CD4-positive, CD25-positive, alpha-beta regulatory T cell (primary cell): ENCODE results near the gene PNPT1. TPM values are rescaled to one million over a fixed set of nuclear protein-coding genes. Genes with fewer than 3 reads are reported as not detected.
"Not testable (repeated sequence)": the region's sequence is repeated elsewhere in the genome, so short reads cannot be mapped to it uniquely, and the experiment has no call there.

Experiments used
- ATAC-seq, 2 donors: fragments of 150-1000 bp; cut with Tn5 transposase; one replicate each; pipeline ENCODE4 v1.10.0; 2021; ENCODE audit warnings: low read depth in 2 of 2, moderate number of reproducible peaks in 2 of 2, moderate library complexity in 1 of 2
- DNase-seq, 3 donors: peaks; one replicate each; pipeline versions ENCODE4 v3.0.0 to v3.0.0-alpha.2; 2012 to 2022; ENCODE audit warnings: mixed read lengths in 1 of 3
- H3K27ac ChIP-seq: one replicate; pipeline ENCODE4 v1.7.0; 2013; ENCODE audit warnings: mild to moderate bottlenecking, low read length; ENCODE audit not compliant: insufficient read depth, poor library complexity, severe bottlenecking
- H3K27me3 ChIP-seq: one replicate; pipeline ENCODE4 v1.7.0; 2013; ENCODE audit warnings: low read length; ENCODE audit not compliant: control insufficient read depth, insufficient read depth
- H3K36me3 ChIP-seq: one replicate; pipeline ENCODE4 v1.7.0; 2013; ENCODE audit warnings: mild to moderate bottlenecking, low read length, moderate library complexity; ENCODE audit not compliant: control insufficient read depth, insufficient read depth
- H3K4me1 ChIP-seq: 2 replicates; pipeline ENCODE4 v1.7.0; 2013; ENCODE audit warnings: mild to moderate bottlenecking, low read length; ENCODE audit not compliant: insufficient read depth, control insufficient read depth, poor library complexity, severe bottlenecking
- H3K4me3 ChIP-seq: one replicate; pipeline ENCODE4 v1.7.0; 2013; ENCODE audit warnings: low read depth, mild to moderate bottlenecking, low read length, moderate library complexity
- H3K9me3 ChIP-seq, 2 experiments: 1 replicate in 1 of 2; 2 replicates in 1 of 2; pipeline ENCODE4 v1.7.0; 2013; ENCODE audit warnings: low read length in 2 of 2, mild to moderate bottlenecking in 1 of 2, moderate library complexity in 1 of 2; ENCODE audit not compliant: control insufficient read depth in 2 of 2
- H3K27ac Mint-ChIP-seq, 3 donors: one replicate each; pipeline ENCODE4 v1.8.0; 2020 to 2022; ENCODE audit warnings: mild to moderate bottlenecking in 3 of 3, mixed read lengths in 3 of 3, moderate library complexity in 2 of 3
- H3K27me3 Mint-ChIP-seq: one replicate; pipeline ENCODE4 v1.8.0; 2022; ENCODE audit warnings: mild to moderate bottlenecking, mixed read lengths
- H3K36me3 Mint-ChIP-seq: one replicate; pipeline ENCODE4 v1.8.0; 2020; ENCODE audit warnings: mixed read lengths
- H3K4me1 Mint-ChIP-seq, 4 donors: one replicate each; pipeline ENCODE4 v1.8.0; 2020 to 2022; ENCODE audit warnings: mixed read lengths in 4 of 4, mild to moderate bottlenecking in 1 of 4
- H3K4me3 Mint-ChIP-seq, 4 donors: one replicate each; pipeline ENCODE4 v1.8.0; 2020 to 2022; ENCODE audit warnings: mild to moderate bottlenecking in 4 of 4, mixed read lengths in 4 of 4, moderate library complexity in 3 of 4
- H3K9me3 Mint-ChIP-seq, 7 donors: one replicate each; pipeline ENCODE4 v1.8.0; 2020 to 2022; ENCODE audit warnings: mixed read lengths in 7 of 7, mild to moderate bottlenecking in 3 of 7, moderate library complexity in 2 of 7
- polyA plus RNA-seq, 4 donors: library from polyadenylated mRNA; unstranded; fragments of 300-500 nt; fragmentation: Illumina TruSeq; gene quantifications; one replicate each; pipeline ENCODE4 v1.2.3, GENCODE V29; 2021
- total RNA-seq: library from RNA; stranded (reverse); gene quantifications from one replicate; pipeline ENCODE4 v1.2.3, GENCODE V29; 2022

Gene PNPT1
- 14.3 TPM for total RNA-seq
- polyA plus RNA-seq: 10 to 100 TPM; 15.9 to 20.0 (median 17.9) TPM

GRCh38 chr2:55693181-55694125 is at the start of gene PNPT1:
Gene PNPT1, minus strand, starts transcription at chr2:55693844. Its CDS starts 21 bp downstream, at chr2:55693823.
- Histone ChIP-seq H3K27me3 (no peaks in the 10 kb centered on the region), H3K9me3 (no peaks in the 10 kb centered on the region), H3K4me1 (peaks cover 16% of the 10 kb centered on the region), H3K27ac (peak within 1 kb of the TSS; percentile 39), H3K4me3 (peak within 1 kb of the TSS; percentile 95), H3K36me3 (peaks cover under 1% of the 10 kb centered on the region)
- Mint-ChIP-seq H3K27me3 (no peaks in the 10 kb centered on the region), H3K4me1 (peaks cover 26 to 47% (median 33%) of the 10 kb centered on the region in 4 donors), H3K4me3 (peak within 1 kb of the TSS; percentile 93 to 98 (median 96)), H3K27ac (peak within 1 kb of the TSS; percentile 96 to 98 (median 97)), H3K36me3 (peaks cover 7% of the 10 kb centered on the region), H3K9me3 (no peaks in the 10 kb centered on the region)
- DNase-seq (peak; percentile 83 to 96 (median 90)), ATAC-seq (peak; percentile 100)

- Mint-ChIP-seq H3K36me3 (no peaks in the 10 kb centered on the region), H3K27me3 (peaks cover 5% of the 10 kb centered on the region), H3K4me1 (no peaks in the 10 kb centered on the region), H3K9me3 (peaks cover 0 to 2% (median 0%) of the 10 kb centered on the region in 7 donors), H3K4me3 (no peak overlapping the region), H3K27ac (no peak overlapping the region)
- Histone ChIP-seq H3K27ac (no peak overlapping the region), H3K36me3 (no peaks in the 10 kb centered on the region), H3K4me3 (no peak overlapping the region), H3K27me3 (peaks cover 6% of the 10 kb centered on the region), H3K9me3 (no peaks in the 10 kb centered on the region), H3K4me1 (no peaks in the 10 kb centered on the region)
- DNase-seq: no peak
- ATAC-seq: no peak
Measured at GRCh38 chr2:55742996-55743395, 49.4 kb upstream of the PNPT1 start.

- H3K4me1 Mint-ChIP-seq, DNase-seq, H3K9me3 Mint-ChIP-seq, H3K9me3 ChIP-seq, H3K27ac ChIP-seq, H3K27ac Mint-ChIP-seq, H3K36me3 ChIP-seq, H3K27me3 ChIP-seq, ATAC-seq, H3K27me3 Mint-ChIP-seq, H3K36me3 Mint-ChIP-seq, H3K4me3 Mint-ChIP-seq, H3K4me3 ChIP-seq, H3K4me1 ChIP-seq: not testable (repeated sequence)
Measured at GRCh38 chr2:55736019-55736536, 42.4 kb upstream of the PNPT1 start.

- peaks cover 8% of the 10 kb centered on the region for H3K27me3 Mint-ChIP-seq
- no peaks in the 10 kb centered on the region for H3K9me3 ChIP-seq
- no peaks in the 10 kb centered on the region for H3K36me3 Mint-ChIP-seq
- H3K4me1 ChIP-seq: no peaks in the 10 kb centered on the region
- H3K27me3 ChIP-seq: no peaks in the 10 kb centered on the region
- H3K4me3 ChIP-seq: no peak overlapping the region
- H3K27ac ChIP-seq: no peak overlapping the region
- H3K4me3 Mint-ChIP-seq: no peak overlapping the region
- no peaks in the 10 kb centered on the region for H3K36me3 ChIP-seq
- no peak overlapping the region for H3K27ac Mint-ChIP-seq
- DNase-seq: no peak
- no peaks in the 10 kb centered on the region for H3K9me3 Mint-ChIP-seq
- H3K4me1 Mint-ChIP-seq: no peaks in the 10 kb centered on the region
- ATAC-seq: no peak
Measured at GRCh38 chr2:55734726-55735125, 41.1 kb upstream of the PNPT1 start.

GRCh38 chr2:55733335-55733734 is 39.7 kb upstream of the PNPT1 start:
- H3K27me3 Mint-ChIP-seq: peaks cover 8% of the 10 kb centered on the region

GRCh38 chr2:55732854-55733253 is 39.2 kb upstream of the PNPT1 start:
- Mint-ChIP-seq H3K4me3 (no peak overlapping the region), H3K36me3 (no peaks in the 10 kb centered on the region), H3K4me1 (no peaks in the 10 kb centered on the region), H3K27me3 (peaks cover 8% of the 10 kb centered on the region), H3K9me3 (no peaks in the 10 kb centered on the region), H3K27ac (no peak overlapping the region)
- Histone ChIP-seq H3K4me3 (no peak overlapping the region), H3K36me3 (no peaks in the 10 kb centered on the region), H3K27me3 (no peaks in the 10 kb centered on the region), H3K27ac (no peak overlapping the region), H3K9me3 (no peaks in the 10 kb centered on the region), H3K4me1 (no peaks in the 10 kb centered on the region)
- no peak for ATAC-seq
- DNase-seq: no peak

More at GRCh38 chr2:55733335-55733734, 39.7 kb upstream of the PNPT1 start:
- DNase-seq (no peak), ATAC-seq (no peak)
- H3K36me3 Mint-ChIP-seq: no peaks in the 10 kb centered on the region
- H3K9me3 Mint-ChIP-seq: no peaks in the 10 kb centered on the region
- Histone ChIP-seq H3K9me3 (no peaks in the 10 kb centered on the region), H3K36me3 (no peaks in the 10 kb centered on the region), H3K4me3 (no peak overlapping the region), H3K27ac (no peak overlapping the region), H3K27me3 (no peaks in the 10 kb centered on the region), H3K4me1 (no peaks in the 10 kb centered on the region)
- no peaks in the 10 kb centered on the region for H3K4me1 Mint-ChIP-seq
- no peak overlapping the region for H3K27ac Mint-ChIP-seq
- H3K4me3 Mint-ChIP-seq: no peak overlapping the region

GRCh38 chr2:55729136-55729685 is 35.6 kb upstream of the PNPT1 start:
- DNase-seq (no peak), ATAC-seq (no peak)
- Histone ChIP-seq H3K27ac (no peak overlapping the region), H3K4me1 (no peaks in the 10 kb centered on the region), H3K9me3 (no peaks in the 10 kb centered on the region), H3K4me3 (no peak overlapping the region), H3K36me3 (no peaks in the 10 kb centered on the region), H3K27me3 (no peaks in the 10 kb centered on the region)
- Mint-ChIP-seq H3K4me3 (no peak overlapping the region), H3K27me3 (peaks cover 4% of the 10 kb centered on the region), H3K27ac (no peak overlapping the region), H3K4me1 (no peaks in the 10 kb centered on the region), H3K9me3 (no peaks in the 10 kb centered on the region), H3K36me3 (no peaks in the 10 kb centered on the region)
